Measurements from ENCODE around the gene CLEC7A. TPM values are rescaled to one million over a fixed set of nuclear protein-coding genes. Genes with fewer than 3 reads are reported as not detected.

Gene CLEC7A
- total and polyA plus RNA-seq, 2 donors (not counting 1 experiment from before 2014, with no cell fraction given), result 0.03 TPM; not detected in 1

DNA sequence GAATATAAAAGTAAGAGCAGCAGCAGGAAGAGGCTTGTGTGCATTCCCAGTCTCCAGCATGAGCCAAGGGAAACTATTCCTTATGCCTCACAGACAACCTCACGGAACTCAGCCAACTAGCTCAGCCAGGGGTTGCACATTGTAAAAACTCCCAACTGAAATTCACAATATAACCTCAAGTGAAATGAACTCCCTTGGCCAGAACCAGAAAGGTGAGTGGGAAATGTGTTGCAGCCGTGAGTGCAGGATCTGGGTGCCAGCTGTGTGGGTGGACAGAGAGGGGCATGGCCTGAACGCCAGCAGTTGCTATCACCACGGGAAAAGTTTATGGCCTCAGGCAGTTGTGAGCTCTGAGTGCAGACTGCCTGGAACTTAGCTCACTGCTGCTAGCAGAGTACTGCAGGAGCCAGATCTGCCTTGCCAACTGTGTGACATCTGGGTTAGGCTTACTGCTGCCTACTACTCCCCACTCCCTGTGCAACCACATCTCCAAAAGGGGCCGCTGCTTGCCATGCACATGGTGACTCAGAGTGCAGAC, 28.9 kb downstream of the CLEC7A start:
- Histone ChIP-seq H3K4me3 (replicated peaks in 1 of 4; ENCODE audit: control extremely low read depth in 1 of 4, insufficient read depth in 1 of 4, low read depth in 3 of 4, low read length in 4 of 4) (no peak overlapping the region), H2AFZ (ENCODE audit: low read length) (no peak overlapping the region), H3K27me3 (ENCODE audit: control insufficient read depth, insufficient read depth, low read length) (no peaks in the 10 kb centered on the region), H3K4me2 (ENCODE audit: extremely low read depth, insufficient read depth, low read length) (no peak overlapping the region), H3K9ac (ENCODE audit: insufficient read depth, low read length) (no peak overlapping the region), H3K36me3 (ENCODE audit: control insufficient read depth, insufficient read depth, low read length) (no peaks in the 10 kb centered on the region), H3K9me3 (ENCODE audit: control insufficient read depth, insufficient read depth, low read depth, low read length) (no peaks in the 10 kb centered on the region), H3K79me2 (ENCODE audit: control insufficient read depth, insufficient read depth, low read length) (no peaks in the 10 kb centered on the region), H4K20me1 (ENCODE audit: control insufficient read depth, extremely low read depth, insufficient read depth, low read length) (no peaks in the 10 kb centered on the region), H3K27ac (ENCODE audit: insufficient read depth, low read length) (no peak overlapping the region), H3K4me1 (ENCODE audit: control insufficient read depth, extremely low read depth, insufficient read depth, low read length) (no peaks in the 10 kb centered on the region)
- DNase-seq (ENCODE audit: low read depth in 2 of 2), result peak; percentile 33 to 45
- TF ChIP-seq, protein P1, sequence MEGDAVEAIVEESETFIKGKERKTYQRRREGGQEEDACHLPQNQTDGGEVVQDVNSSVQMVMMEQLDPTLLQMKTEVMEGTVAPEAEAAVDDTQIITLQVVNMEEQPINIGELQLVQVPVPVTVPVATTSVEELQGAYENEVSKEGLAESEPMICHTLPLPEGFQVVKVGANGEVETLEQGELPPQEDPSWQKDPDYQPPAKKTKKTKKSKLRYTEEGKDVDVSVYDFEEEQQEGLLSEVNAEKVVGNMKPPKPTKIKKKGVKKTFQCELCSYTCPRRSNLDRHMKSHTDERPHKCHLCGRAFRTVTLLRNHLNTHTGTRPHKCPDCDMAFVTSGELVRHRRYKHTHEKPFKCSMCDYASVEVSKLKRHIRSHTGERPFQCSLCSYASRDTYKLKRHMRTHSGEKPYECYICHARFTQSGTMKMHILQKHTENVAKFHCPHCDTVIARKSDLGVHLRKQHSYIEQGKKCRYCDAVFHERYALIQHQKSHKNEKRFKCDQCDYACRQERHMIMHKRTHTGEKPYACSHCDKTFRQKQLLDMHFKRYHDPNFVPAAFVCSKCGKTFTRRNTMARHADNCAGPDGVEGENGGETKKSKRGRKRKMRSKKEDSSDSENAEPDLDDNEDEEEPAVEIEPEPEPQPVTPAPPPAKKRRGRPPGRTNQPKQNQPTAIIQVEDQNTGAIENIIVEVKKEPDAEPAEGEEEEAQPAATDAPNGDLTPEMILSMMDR (conservative IDR thresholded peaks at IDR 0.05 in 1 of 2, IDR thresholded peaks at IDR 0.05 in 1 of 2; ENCODE audit: low read depth in 1 of 2, low read length in 2 of 2), result no peak
- no peak for TF ChIP-seq EZH2 (IDR thresholded peaks at IDR 0.05; ENCODE audit: low read length, missing control alignments)

DNA sequence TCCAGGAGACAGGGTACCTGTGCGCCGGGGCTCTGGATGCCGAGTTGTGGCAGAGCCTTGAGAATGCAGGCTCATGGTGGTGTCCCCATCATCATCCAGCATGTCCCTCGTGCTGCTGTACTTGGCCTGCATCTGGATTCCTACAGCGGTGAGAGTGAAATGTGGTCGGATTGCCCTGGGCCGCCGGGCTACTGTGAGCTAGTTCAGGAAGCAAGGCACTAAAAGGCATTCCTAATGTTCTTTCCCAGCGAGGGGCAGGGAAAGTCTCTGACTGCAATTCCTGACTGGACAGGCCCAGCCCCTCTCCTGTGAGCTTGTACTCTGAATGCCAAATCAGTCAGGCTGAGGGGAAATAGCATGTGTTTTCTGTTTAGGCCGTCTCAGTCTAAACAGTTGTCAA, 31.2 kb downstream of the CLEC7A start, which contains the start of gene CLEC1A:
TSS of gene CLEC1A (minus strand) at position 195 of the 400 bp plus-strand sequence. CDS start at position 132, 63 bp downstream.
- Histone ChIP-seq H3K4me3 (replicated peaks in 1 of 4; ENCODE audit: control extremely low read depth in 1 of 4, insufficient read depth in 1 of 4, low read depth in 3 of 4, low read length in 4 of 4) (no peak within 1 kb of the TSS), H3K4me2 (ENCODE audit: extremely low read depth, insufficient read depth, low read length) (no peak within 1 kb of the TSS), H3K4me1 (ENCODE audit: control insufficient read depth, extremely low read depth, insufficient read depth, low read length) (no peaks in the 10 kb centered on the region), H3K9ac (ENCODE audit: insufficient read depth, low read length) (no peak within 1 kb of the TSS), H3K79me2 (ENCODE audit: control insufficient read depth, insufficient read depth, low read length) (no peaks in the 10 kb centered on the region), H3K9me3 (ENCODE audit: control insufficient read depth, insufficient read depth, low read depth, low read length) (no peaks in the 10 kb centered on the region), H3K27ac (ENCODE audit: insufficient read depth, low read length) (no peak within 1 kb of the TSS), H4K20me1 (ENCODE audit: control insufficient read depth, extremely low read depth, insufficient read depth, low read length) (no peaks in the 10 kb centered on the region), H3K36me3 (ENCODE audit: control insufficient read depth, insufficient read depth, low read length) (no peaks in the 10 kb centered on the region), H3K27me3 (ENCODE audit: control insufficient read depth, insufficient read depth, low read length) (no peaks in the 10 kb centered on the region), H2AFZ (ENCODE audit: low read length) (no peak within 1 kb of the TSS)
- TF ChIP-seq EZH2 (IDR thresholded peaks at IDR 0.05; ENCODE audit: low read length, missing control alignments), result no peak
- TF ChIP-seq, protein P1 (conservative IDR thresholded peaks at IDR 0.05 in 1 of 2, IDR thresholded peaks at IDR 0.05 in 1 of 2; ENCODE audit: low read depth in 1 of 2, low read length in 2 of 2), result no peak
- DNase-seq (ENCODE audit: low read depth in 2 of 2), result peak in 1 of 2 donors; percentile 11

DNA sequence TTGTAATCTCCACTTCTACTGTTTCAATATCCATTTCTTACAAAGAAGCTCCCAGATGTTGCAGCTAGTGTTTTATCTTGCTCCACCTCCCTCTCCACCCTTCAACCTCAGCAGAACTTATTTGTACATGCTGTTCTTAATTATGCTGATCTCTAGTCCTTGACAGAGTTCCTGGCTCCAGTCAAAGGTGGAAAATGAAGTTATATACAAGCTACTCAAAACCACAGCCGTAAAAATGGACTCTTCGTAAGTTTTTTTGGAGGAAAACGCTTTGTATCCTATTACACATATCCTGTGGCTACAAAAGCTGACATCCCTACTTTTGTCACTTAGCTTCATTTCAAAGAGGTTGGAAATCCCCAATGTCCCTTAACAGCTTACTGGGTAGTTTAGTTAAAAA, 32.5 kb downstream of the CLEC7A start:
- DNase-seq (ENCODE audit: low read depth in 2 of 2), result no peak
- Histone ChIP-seq H3K9ac (ENCODE audit: insufficient read depth, low read length) (no peak overlapping the region), H3K9me3 (ENCODE audit: control insufficient read depth, insufficient read depth, low read depth, low read length) (no peaks in the 10 kb centered on the region), H3K4me2 (ENCODE audit: extremely low read depth, insufficient read depth, low read length) (no peak overlapping the region), H3K4me3 (replicated peaks in 1 of 4; ENCODE audit: control extremely low read depth in 1 of 4, insufficient read depth in 1 of 4, low read depth in 3 of 4, low read length in 4 of 4) (no peak overlapping the region), H3K36me3 (ENCODE audit: control insufficient read depth, insufficient read depth, low read length) (no peaks in the 10 kb centered on the region), H4K20me1 (ENCODE audit: control insufficient read depth, extremely low read depth, insufficient read depth, low read length) (no peaks in the 10 kb centered on the region), H2AFZ (ENCODE audit: low read length) (no peak overlapping the region), H3K27me3 (ENCODE audit: control insufficient read depth, insufficient read depth, low read length) (no peaks in the 10 kb centered on the region), H3K4me1 (ENCODE audit: control insufficient read depth, extremely low read depth, insufficient read depth, low read length) (no peaks in the 10 kb centered on the region), H3K27ac (ENCODE audit: insufficient read depth, low read length) (no peak overlapping the region), H3K79me2 (ENCODE audit: control insufficient read depth, insufficient read depth, low read length) (no peaks in the 10 kb centered on the region)
- TF ChIP-seq, protein P1 (conservative IDR thresholded peaks at IDR 0.05 in 1 of 2, IDR thresholded peaks at IDR 0.05 in 1 of 2; ENCODE audit: low read depth in 1 of 2, low read length in 2 of 2), result no peak
- no peak for TF ChIP-seq EZH2 (IDR thresholded peaks at IDR 0.05; ENCODE audit: low read length, missing control alignments)
